ENCODE results near the gene EDARADD.
"Not testable (repeated sequence)": the region's sequence is repeated elsewhere in the genome, so short reads cannot be mapped to it uniquely, and the experiment has no call there.

Gene EDARADD

GRCh38 chr1:236393681-236394481 is at the start of gene EDARADD:
TSS of gene EDARADD (plus strand) at chr1:236394286. CDS start at chr1:236394445, 159 bp downstream.
- TF ChIP-seq CTCF (conservative IDR thresholded peaks at IDR 0.05), result no peak
- TF ChIP-seq ZFX (IDR thresholded peaks at IDR 0.05), result no peak
- H3K27ac ChIP-seq, result no peak within 1 kb of the TSS

- no peak overlapping the region for H3K27ac ChIP-seq
- TF ChIP-seq ZFX (IDR thresholded peaks at IDR 0.05) (no peak), CTCF (conservative IDR thresholded peaks at IDR 0.05) (no peak; the same call in 1 of the 2 replicates)
These were observed 48.4 kb upstream of the EDARADD start for GRCh38 chr1:236345728-236346127.

- H3K27ac ChIP-seq, result no peak overlapping the region
- TF ChIP-seq ZFX (IDR thresholded peaks at IDR 0.05), result no peak
- TF ChIP-seq CTCF (conservative IDR thresholded peaks at IDR 0.05), result no peak
These were observed 46.0 kb upstream of the EDARADD start for GRCh38 chr1:236348071-236348470.

GRCh38 chr1:236350308-236350707 is 43.8 kb upstream of the EDARADD start:
- H3K27ac ChIP-seq, result no peak overlapping the region
- no peak for TF ChIP-seq CTCF (conservative IDR thresholded peaks at IDR 0.05)
- TF ChIP-seq ZFX (IDR thresholded peaks at IDR 0.05), result no peak

- TF ChIP-seq CTCF (conservative IDR thresholded peaks at IDR 0.05), result no peak
- no peak for TF ChIP-seq ZFX (IDR thresholded peaks at IDR 0.05)
- no peak overlapping the region for H3K27ac ChIP-seq
These were observed 42.1 kb upstream of the EDARADD start for GRCh38 chr1:236351875-236352573.

- H3K27ac ChIP-seq, result not testable (repeated sequence)
These were observed 41.3 kb upstream of the EDARADD start for GRCh38 chr1:236352747-236353146.

GRCh38 chr1:236353813-236354212 is 40.3 kb upstream of the EDARADD start:
- no peak overlapping the region for H3K27ac ChIP-seq
- TF ChIP-seq ZFX (IDR thresholded peaks at IDR 0.05) (no peak), CTCF (conservative IDR thresholded peaks at IDR 0.05) (no peak)
